ENCODE results near the gene QSOX2.

QSOX2 gene

DNA sequence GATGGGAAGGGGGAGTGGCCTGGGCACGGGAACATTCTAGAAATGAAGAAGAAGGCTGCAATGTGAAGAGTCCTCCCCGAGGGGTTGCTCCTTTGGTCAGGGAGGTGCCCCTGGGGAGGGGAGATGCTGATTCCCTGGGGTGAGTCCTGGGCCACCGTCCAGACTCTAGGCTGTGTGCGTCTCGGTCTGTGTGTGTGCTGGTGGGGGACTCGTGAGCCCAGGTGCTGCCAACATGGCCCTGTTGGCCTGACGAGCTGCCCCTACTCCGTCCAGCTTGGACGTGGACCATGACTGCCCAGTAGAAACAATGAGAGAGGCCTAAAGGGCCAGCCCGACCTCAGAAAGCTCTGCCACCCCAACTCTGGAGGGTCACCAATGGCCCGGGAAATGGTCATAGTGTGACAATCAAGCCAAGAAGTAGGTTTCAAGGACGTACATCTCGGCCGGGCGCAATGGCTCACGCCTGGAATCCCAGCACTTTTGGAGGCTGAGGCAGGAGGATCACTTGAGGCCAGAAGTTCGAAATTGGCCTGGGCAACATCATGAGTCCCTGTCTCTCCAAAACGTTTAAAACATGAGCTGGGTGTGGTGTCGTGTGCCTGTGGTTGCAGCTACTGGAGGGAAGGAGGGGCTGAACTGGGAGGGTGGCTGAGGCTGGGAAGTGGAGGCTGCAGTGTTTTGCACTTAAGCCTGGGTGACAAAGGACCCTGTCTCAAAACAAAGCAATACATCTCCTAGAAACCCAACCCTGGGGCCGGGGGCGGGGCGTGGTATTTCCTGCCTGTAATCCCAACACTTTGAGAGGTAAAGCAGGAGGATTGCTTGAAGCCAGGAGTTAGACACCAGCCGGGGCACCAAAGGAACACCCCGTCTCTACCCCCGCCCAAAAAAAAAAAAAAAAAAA is 57.7 kb downstream of the QSOX2 start:
- no peak for DNase-seq

GRCh38 chr9:136187197-136187596 is 58.4 kb downstream of the QSOX2 start:
- DNase-seq: no peak

- DNase-seq: no peak
Measured at GRCh38 chr9:136186386-136186785, 59.2 kb downstream of the QSOX2 start.

GRCh38 chr9:136185596-136186366 is 59.8 kb downstream of the QSOX2 start:
- DNase-seq: no peak

DNA sequence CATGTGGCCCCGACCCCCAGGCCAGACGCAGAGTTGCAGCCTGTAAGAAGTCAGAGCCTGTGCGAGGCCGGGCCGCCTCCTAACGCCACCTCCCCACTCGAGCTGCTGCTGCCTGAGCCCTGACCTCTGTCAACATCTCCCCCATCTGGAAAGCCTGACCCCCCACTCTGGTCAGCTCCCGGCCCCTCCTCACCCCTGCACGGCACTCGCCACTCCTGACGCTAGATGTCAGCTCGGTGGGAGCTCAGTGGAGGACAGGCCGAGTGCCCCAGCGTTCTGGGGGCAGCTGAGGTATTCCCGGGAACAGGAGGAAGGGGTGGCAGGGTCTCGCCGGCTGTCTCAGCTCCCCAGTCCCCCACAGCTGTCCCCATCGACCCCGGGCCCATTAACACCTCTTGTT is 60.5 kb downstream of the QSOX2 start:
- no peak for DNase-seq

- no peak for DNase-seq
Measured at GRCh38 chr9:136182850-136183422, 62.7 kb downstream of the QSOX2 start.

DNA sequence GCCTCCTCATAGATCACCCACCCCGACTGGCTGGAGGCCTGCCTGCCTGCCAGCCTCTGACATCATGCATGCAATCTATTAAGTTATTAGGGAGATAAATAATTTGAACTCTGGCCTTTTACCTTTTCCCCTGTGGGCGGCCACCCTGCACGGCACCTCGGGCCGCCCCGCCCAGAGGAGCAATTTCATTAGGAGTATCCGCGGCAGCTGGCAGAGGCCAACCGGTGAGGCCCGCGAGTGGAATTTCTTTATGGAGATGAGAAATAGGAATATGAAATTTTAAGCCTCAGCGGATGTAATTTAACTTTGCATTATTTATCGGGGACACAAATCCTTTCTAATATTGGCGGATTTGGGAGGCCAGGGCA is 63.2 kb downstream of the QSOX2 start:
- no peak for DNase-seq

GRCh38 chr9:136181784-136182419 is 63.7 kb downstream of the QSOX2 start:
- no peak for DNase-seq

GRCh38 chr9:136180586-136180985 is 65.0 kb downstream of the QSOX2 start:
- no peak for DNase-seq

GRCh38 chr9:136179761-136180160 is 65.9 kb downstream of the QSOX2 start:
- no peak for DNase-seq

DNA sequence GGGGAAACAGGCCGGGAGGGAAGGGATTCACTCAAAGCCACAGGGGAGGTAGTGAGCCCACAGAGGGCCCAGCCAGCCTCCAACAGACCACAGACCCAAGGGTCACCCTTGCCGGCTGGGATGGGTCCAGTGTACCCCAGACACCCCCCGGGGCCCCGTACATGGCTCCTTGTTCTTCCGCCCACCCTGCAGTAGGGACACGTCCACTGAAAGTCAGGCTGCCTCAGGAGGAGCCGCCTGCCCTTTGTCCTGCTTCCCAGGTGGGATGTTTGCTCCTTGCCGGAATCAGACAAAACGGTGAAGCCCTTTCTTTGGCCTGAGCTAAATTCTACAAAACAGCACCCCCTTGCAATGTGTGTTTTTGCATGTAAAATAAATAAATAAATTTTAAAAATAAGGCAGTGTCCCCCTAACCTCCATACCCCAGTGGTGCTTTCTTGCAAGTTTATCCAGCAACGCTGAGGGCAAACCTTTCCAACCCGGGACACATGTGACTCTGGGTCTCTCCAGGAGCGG is 66.5 kb downstream of the QSOX2 start:
- no peak for DNase-seq

DNA sequence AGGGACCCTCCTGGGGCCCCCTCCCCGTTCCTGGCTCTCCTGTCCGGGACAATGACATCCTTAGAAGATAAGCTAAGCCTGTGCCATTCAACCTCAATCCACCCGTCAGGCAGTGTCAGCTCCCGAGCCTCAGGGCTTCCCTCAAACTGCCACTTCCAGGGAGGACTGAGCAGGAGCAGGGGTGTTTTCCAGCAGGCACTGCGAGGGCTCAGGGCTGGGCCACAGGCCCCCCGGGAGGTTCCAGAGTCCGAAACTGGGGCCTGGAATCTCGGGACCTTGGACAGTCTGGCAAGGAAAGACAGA is 66.9 kb downstream of the QSOX2 start:
- DNase-seq: no peak

DNA sequence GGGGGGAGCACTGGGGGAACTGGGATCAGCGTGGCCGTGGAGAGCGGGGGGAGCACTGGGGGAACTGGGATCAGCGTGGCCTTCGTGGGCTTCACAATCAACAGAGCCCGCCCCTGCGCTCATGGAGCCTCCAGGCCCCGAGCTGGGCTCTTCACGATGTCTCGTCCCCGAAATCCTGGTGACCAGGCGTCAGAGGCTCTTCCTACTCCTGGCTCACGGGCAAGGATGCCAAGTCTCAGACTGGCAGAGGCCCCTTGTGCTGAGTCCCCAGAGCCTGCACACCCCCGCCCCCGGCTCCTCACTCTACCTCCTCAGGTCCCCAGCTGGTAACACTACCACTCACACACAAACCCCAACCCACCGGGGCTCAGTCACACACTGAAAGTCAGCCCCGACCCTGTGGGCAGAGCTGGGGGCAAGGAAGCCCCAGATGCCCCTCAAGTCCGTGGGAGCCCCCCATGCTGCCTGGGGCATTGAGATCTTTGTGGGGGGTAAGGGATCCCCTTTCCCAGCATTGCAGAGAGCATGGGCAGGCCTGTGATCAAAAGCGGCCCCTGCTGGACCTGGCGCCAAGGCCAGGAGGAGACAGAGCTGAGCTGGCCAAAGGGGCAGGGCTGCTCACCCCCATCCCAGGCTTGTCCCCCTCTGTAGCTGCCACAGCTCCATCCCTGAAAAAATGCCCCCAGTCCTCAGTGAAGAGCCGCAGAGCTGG is 67.4 kb downstream of the QSOX2 start:
- DNase-seq: no peak

GRCh38 chr9:136177224-136177623 is 68.4 kb downstream of the QSOX2 start:
- DNase-seq: no peak

- no peak for DNase-seq
Measured at GRCh38 chr9:136175616-136176197, 69.9 kb downstream of the QSOX2 start.

- no peak for DNase-seq
Measured at GRCh38 chr9:136174779-136175615, 70.6 kb downstream of the QSOX2 start.

GRCh38 chr9:136173648-136174290 is 71.8 kb downstream of the QSOX2 start:
- DNase-seq: no peak

DNA sequence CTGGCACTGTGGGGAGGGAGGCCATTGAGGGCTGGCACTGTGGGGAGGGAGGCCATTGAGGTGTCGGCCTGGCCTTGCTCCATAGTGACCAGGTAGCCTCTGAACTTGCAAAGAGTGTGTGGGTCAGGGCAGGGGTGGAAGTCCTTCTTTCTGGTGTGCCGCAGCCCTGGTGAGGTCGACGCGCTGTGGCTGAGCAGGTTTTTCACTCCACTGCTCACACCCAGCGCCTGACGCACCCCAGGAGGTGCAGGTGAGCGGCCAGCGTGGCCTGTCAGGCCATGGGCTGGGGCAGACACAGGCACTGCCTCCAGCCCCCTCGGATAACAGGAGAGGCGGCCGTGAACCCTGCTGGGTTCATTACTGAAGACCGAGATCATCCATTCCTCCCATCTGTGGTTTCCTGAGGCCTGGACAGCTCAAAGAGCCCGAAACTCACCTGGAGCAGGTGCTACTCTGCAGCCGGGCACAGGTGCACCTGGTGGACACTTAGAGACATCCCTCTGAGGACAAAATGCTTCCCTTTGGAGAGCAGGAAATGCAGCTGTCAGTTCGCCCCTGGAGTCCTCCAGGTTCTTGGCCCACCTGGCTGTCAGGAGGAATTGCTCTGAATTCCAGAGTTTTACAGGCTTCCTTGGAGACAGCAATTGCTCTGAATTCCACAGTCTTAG is 73.1 kb downstream of the QSOX2 start:
- DNase-seq: no peak

- no peak for DNase-seq
Measured at GRCh38 chr9:136171801-136172411, 73.7 kb downstream of the QSOX2 start.
